ENCODE data around the gene MTUS2. TPM values are rescaled to one million over a fixed set of nuclear protein-coding genes. Genes with fewer than 3 reads are reported as not detected.

MTUS2 gene
- total RNA-seq, 1 donor from 2014 or later: 0.41 TPM

- no peaks in the 10 kb centered on the region for H3K36me3 ChIP-seq
- H3K27me3 ChIP-seq: peaks cover 43% of the 10 kb centered on the region
- H3K4me1 ChIP-seq: peaks cover 10% of the 10 kb centered on the region
- no peak for TF ChIP-seq CTCF (IDR thresholded peaks at IDR 0.05)
- intact Hi-C loops (cut with DNase I): no loop called here
- H3K27ac ChIP-seq: no peak overlapping the region
- DNase-seq: no peak
- peak; percentile 67 for ATAC-seq
- no peaks in the 10 kb centered on the region for H3K9me3 ChIP-seq
- H3K4me3 ChIP-seq: no peak overlapping the region
These were observed 608.4 kb downstream of the MTUS2 start for GRCh38 chr13:29428310-29429181.

GRCh38 chr13:29429286-29429900 lies 609.3 kb downstream of the MTUS2 start:
- Histone ChIP-seq H3K27me3 (peaks cover 43% of the 10 kb centered on the region), H3K36me3 (no peaks in the 10 kb centered on the region), H3K27ac (no peak overlapping the region), H3K4me1 (peaks cover 11% of the 10 kb centered on the region), H3K4me3 (no peak overlapping the region), H3K9me3 (no peaks in the 10 kb centered on the region)
- no peak for ATAC-seq
- no peak for DNase-seq
- no peak for TF ChIP-seq CTCF (IDR thresholded peaks at IDR 0.05)
- intact Hi-C loops (cut with DNase I): no loop called here

GRCh38 chr13:29434217-29434945 lies 614.2 kb downstream of the MTUS2 start:
- no peaks in the 10 kb centered on the region for H3K9me3 ChIP-seq
- H3K27me3 ChIP-seq: peaks cover 4% of the 10 kb centered on the region
- peaks cover 6% of the 10 kb centered on the region for H3K4me1 ChIP-seq
- DNase-seq (no peak), ATAC-seq (no peak)
- H3K27ac ChIP-seq: no peak overlapping the region
- no peak overlapping the region for H3K4me3 ChIP-seq
- no peak for TF ChIP-seq CTCF (IDR thresholded peaks at IDR 0.05)
- H3K36me3 ChIP-seq: no peaks in the 10 kb centered on the region
- intact Hi-C loops (cut with DNase I): no loop called here

- Histone ChIP-seq H3K9me3 (no peaks in the 10 kb centered on the region), H3K36me3 (no peaks in the 10 kb centered on the region), H3K4me1 (peaks cover 6% of the 10 kb centered on the region), H3K27ac (no peak overlapping the region), H3K4me3 (no peak overlapping the region), H3K27me3 (no peaks in the 10 kb centered on the region)
- intact Hi-C loops (cut with DNase I): no loop called here
- DNase-seq: no peak
- ATAC-seq: peak; percentile 71
- no peak for TF ChIP-seq CTCF (IDR thresholded peaks at IDR 0.05)
These were observed 615.2 kb downstream of the MTUS2 start for GRCh38 chr13:29435125-29435911.

- H3K27ac ChIP-seq: no peak overlapping the region
- DNase-seq (no peak), ATAC-seq (no peak)
- intact Hi-C loops (cut with DNase I): no loop called here
- no peak overlapping the region for H3K4me3 ChIP-seq
- peaks cover 6% of the 10 kb centered on the region for H3K4me1 ChIP-seq
- H3K27me3 ChIP-seq: no peaks in the 10 kb centered on the region
- no peaks in the 10 kb centered on the region for H3K36me3 ChIP-seq
- no peak for TF ChIP-seq CTCF (IDR thresholded peaks at IDR 0.05)
- no peaks in the 10 kb centered on the region for H3K9me3 ChIP-seq
These were observed 616.2 kb downstream of the MTUS2 start for GRCh38 chr13:29436291-29436690.
